IPS DF 6.9 (cell line): ENCODE measurements around the gene TLE3.

Source experiments
- DNase-seq: peaks from one replicate; pipeline ENCODE4 v3.0.0-alpha.2; 2013; ENCODE audit warnings: low read depth, low spot score
- H3K27ac ChIP-seq: one replicate; pipeline ENCODE4 v1.5.1; 2013; ENCODE audit warnings: low read length, control low read depth
- H3K27me3 ChIP-seq: 2 replicates; pipeline ENCODE4 v1.6.1; 2013; ENCODE audit warnings: mild to moderate bottlenecking, low read length; ENCODE audit not compliant: control insufficient read depth, insufficient read depth
- H3K36me3 ChIP-seq: 2 replicates; pipeline ENCODE4 v1.6.1; 2013; ENCODE audit warnings: low read length; ENCODE audit not compliant: control insufficient read depth, insufficient read depth
- H3K4me1 ChIP-seq: 2 replicates; pipeline ENCODE4 v1.6.1; 2013; ENCODE audit warnings: low read length; ENCODE audit not compliant: control insufficient read depth, insufficient read depth
- H3K4me3 ChIP-seq: 2 replicates; pipeline ENCODE4 v1.5.1; 2013; ENCODE audit warnings: mild to moderate bottlenecking, low read length
- H3K9me3 ChIP-seq: 2 replicates; pipeline ENCODE4 v1.6.1; 2013; ENCODE audit warnings: low read length, inconsistent platforms; ENCODE audit not compliant: control insufficient read depth, insufficient read depth
- WGBS: extraction: QIAGEN DNeasy Blood & Tissue Kit; methylation state at CpG from one replicate; pipeline ENCODE4 v1.1.7; 2013; ENCODE audit warnings: mixed read lengths, missing lambda C conversion rate; ENCODE audit not compliant: insufficient read length, insufficient coverage; 5-methylcytosine and 5-hydroxymethylcytosine counted together

The TLE3 gene

GRCh38 chr15:70112074-70112395 lies 14.3 kb upstream of the TLE3 start:
- no peak for DNase-seq
- Histone ChIP-seq H3K9me3 (no peaks in the 10 kb centered on the region), H3K4me3 (no peak overlapping the region; the same call in 1 of the 2 replicates), H3K27ac (no peak overlapping the region), H3K27me3 (no peaks in the 10 kb centered on the region), H3K4me1 (peaks cover 6% of the 10 kb centered on the region), H3K36me3 (no peaks in the 10 kb centered on the region)
- no CpG with 5 or more reads among the region's 4 CpGs for WGBS

DNA sequence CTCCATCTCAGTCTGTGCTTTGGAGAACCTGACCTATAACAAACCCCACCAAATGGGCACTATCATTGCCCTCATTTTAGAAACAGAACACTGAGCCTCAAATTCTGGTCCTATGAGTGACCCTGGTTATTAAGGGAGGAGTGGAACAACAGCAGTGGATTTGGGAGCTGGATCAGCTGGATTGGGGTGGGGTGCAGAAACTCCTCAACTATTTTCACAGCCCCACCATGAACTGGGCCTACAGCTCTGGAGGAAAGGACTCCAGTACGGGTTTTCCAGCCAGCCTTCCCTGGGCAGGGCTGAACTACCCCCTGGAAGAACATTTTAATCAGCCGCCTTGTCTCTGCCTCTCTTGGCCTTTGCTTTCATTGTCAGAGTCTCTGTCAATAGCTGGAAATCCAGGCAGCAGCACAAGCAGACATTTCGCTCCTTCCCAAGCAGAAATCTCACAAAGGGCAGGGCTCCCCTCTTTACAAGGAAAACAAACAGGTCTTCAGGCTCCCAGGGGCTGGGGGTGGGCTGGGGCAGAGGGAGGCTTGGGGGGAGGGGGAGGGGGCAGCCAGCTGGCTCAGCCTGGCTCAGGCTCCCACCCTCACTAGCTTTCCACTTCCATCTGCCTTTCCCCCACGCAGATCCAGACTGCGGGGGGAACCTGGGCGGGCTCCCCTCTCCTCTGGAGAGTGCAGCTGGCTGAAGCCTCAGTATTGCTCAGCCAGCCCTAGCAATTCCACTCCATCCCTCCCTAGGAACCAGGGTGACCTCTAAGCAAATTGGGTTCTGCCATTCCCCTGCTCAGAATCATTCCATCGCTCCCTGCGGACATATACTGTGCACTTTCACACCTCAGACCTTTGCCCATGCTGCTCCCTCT lies 13.7 kb upstream of the TLE3 start:
- Histone ChIP-seq H3K4me1 (peaks cover 6% of the 10 kb centered on the region), H3K27ac (no peak overlapping the region), H3K36me3 (no peaks in the 10 kb centered on the region), H3K27me3 (no peaks in the 10 kb centered on the region), H3K9me3 (no peaks in the 10 kb centered on the region), H3K4me3 (no peak overlapping the region; the same call in 1 of the 2 replicates)
- no CpG with 5 or more reads among the region's 8 CpGs for WGBS
- DNase-seq = no peak

GRCh38 chr15:70109978-70110377 lies 12.3 kb upstream of the TLE3 start:
- WGBS = no CpG with 5 or more reads among the region's 2 CpGs

DNA sequence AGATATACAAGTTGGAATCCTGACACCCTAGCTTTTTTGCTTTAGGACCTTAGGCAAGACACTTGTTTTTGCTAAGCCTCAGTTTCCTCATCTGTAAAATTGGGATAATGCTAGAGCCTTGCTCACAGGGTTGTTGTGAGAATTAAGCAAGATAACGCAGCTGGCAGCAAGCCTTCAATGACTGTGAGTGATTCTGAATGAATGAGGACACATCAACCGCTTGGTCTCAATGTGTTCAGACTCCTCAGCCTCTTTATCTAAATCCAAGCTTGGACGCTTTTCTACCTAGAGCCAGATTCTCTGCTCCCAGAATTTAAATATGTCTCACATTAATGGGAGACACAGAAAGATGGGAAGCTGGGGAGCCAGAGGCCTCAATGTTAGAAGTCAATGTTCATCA lies 11.8 kb upstream of the TLE3 start:
- Histone ChIP-seq H3K27ac (no peak overlapping the region), H3K36me3 (no peaks in the 10 kb centered on the region), H3K4me3 (no peak overlapping the region), H3K27me3 (no peaks in the 10 kb centered on the region), H3K9me3 (no peaks in the 10 kb centered on the region), H3K4me1 (peaks cover 6% of the 10 kb centered on the region)
- no peak for DNase-seq
- no CpG with 5 or more reads among the region's 3 CpGs for WGBS

More at GRCh38 chr15:70109978-70110377, 12.3 kb upstream of the TLE3 start:
- Histone ChIP-seq H3K27me3 (no peaks in the 10 kb centered on the region), H3K36me3 (no peaks in the 10 kb centered on the region), H3K4me1 (peaks cover 6% of the 10 kb centered on the region), H3K4me3 (no peak overlapping the region), H3K9me3 (no peaks in the 10 kb centered on the region), H3K27ac (no peak overlapping the region)
- DNase-seq = no peak

GRCh38 chr15:70103880-70104626 lies 6.3 kb upstream of the TLE3 start:
- no peak overlapping the region for H3K4me3 ChIP-seq
- no peaks in the 10 kb centered on the region for H3K36me3 ChIP-seq
- DNase-seq = no peak
- H3K4me1 ChIP-seq = no peaks in the 10 kb centered on the region; the same call in 1 of the 2 replicates
- H3K27me3 ChIP-seq = peaks cover 5% of the 10 kb centered on the region; the same call in 1 of the 2 replicates
- H3K27ac ChIP-seq = no peak overlapping the region
- WGBS = no CpG with 5 or more reads among the region's 7 CpGs
- H3K9me3 ChIP-seq = no peaks in the 10 kb centered on the region

DNA sequence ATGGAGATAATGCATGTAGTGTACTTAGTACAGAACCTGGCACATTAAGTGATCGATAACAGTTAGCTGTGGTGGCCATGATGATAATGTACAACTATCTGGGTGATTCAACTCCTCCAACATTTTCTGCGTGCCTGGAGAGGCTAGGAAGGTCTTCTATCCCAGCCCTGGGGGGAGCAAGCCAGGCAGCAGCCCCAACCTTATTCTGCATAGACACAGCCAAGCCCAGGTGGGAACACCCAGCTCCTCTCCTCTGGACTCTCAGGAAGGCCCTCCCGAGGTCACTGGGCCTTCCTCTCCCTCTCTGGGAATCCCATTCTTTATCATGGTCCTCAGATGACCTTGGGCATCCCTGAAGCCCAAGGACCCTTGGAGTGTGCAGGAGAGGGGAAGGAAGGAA lies 5.1 kb upstream of the TLE3 start:
- Histone ChIP-seq H3K9me3 (no peaks in the 10 kb centered on the region), H3K27me3 (peaks cover 5% of the 10 kb centered on the region; the same call in 1 of the 2 replicates), H3K4me3 (no peak overlapping the region), H3K36me3 (no peaks in the 10 kb centered on the region), H3K27ac (no peak overlapping the region), H3K4me1 (no peaks in the 10 kb centered on the region; the same call in 1 of the 2 replicates)
- DNase-seq = no peak
- no CpG with 5 or more reads among the region's 3 CpGs for WGBS

- no peaks in the 10 kb centered on the region for H3K36me3 ChIP-seq
- no peak overlapping the region for H3K4me3 ChIP-seq
- H3K27ac ChIP-seq = no peak overlapping the region
- no peak for DNase-seq
- no peaks in the 10 kb centered on the region for H3K9me3 ChIP-seq
- no peaks in the 10 kb centered on the region; the same call in 1 of the 2 replicates for H3K4me1 ChIP-seq
- H3K27me3 ChIP-seq = peaks cover 5% of the 10 kb centered on the region; the same call in 1 of the 2 replicates
- no CpG with 5 or more reads among the region's 12 CpGs for WGBS
Observed at GRCh38 chr15:70101459-70102113, 3.9 kb upstream of the TLE3 start.

- peaks cover 5% of the 10 kb centered on the region; the same call in 1 of the 2 replicates for H3K27me3 ChIP-seq
- no peaks in the 10 kb centered on the region for H3K9me3 ChIP-seq
- no CpG with 5 or more reads among the region's 54 CpGs for WGBS
- H3K36me3 ChIP-seq = no peaks in the 10 kb centered on the region
- DNase-seq = no peak
- peak overlapping the region; percentile 37; the same call in 1 of the 2 replicates for H3K4me3 ChIP-seq
- no peaks in the 10 kb centered on the region; the same call in 1 of the 2 replicates for H3K4me1 ChIP-seq
- no peak overlapping the region for H3K27ac ChIP-seq
Observed at GRCh38 chr15:70100474-70101341, 3.0 kb upstream of the TLE3 start.

GRCh38 chr15:70099967-70100473 lies 2.3 kb upstream of the TLE3 start:
- H3K9me3 ChIP-seq = no peaks in the 10 kb centered on the region
- whole genome bisulfite sequencing = no CpG with 5 or more reads among the region's 17 CpGs
- peaks cover 5% of the 10 kb centered on the region; the same call in 1 of the 2 replicates for H3K27me3 ChIP-seq
- H3K36me3 ChIP-seq = no peaks in the 10 kb centered on the region
- no peak overlapping the region for H3K27ac ChIP-seq
- H3K4me1 ChIP-seq = no peaks in the 10 kb centered on the region; the same call in 1 of the 2 replicates
- no peak for DNase-seq
- H3K4me3 ChIP-seq = peak overlapping the region; percentile 37; the same call in 1 of the 2 replicates
